Kidney glomerular epithelial cell (primary cell): Measurements from ENCODE around the gene SYT7.
"Not testable (repeated sequence)": the region's sequence is repeated elsewhere in the genome, so short reads cannot be mapped to it uniquely, and the experiment has no call there.

Source experiments
- DNase-seq: peaks from one replicate; lab custom pipeline; 2025; lab: John Stamatoyannopoulos, UW

The SYT7 gene

GRCh38 chr11:61496602-61497400 is 84.1 kb downstream of the SYT7 start:
- no peak for DNase-seq

- no peak for DNase-seq
These were observed 84.9 kb downstream of the SYT7 start for GRCh38 chr11:61495801-61496601.

GRCh38 chr11:61494381-61494961 is 86.4 kb downstream of the SYT7 start:
- no peak for DNase-seq

GRCh38 chr11:61491736-61492395 is 89.0 kb downstream of the SYT7 start:
- DNase-seq, result no peak

- DNase-seq, result no peak
These were observed 90.8 kb downstream of the SYT7 start for GRCh38 chr11:61489833-61490721.

GRCh38 chr11:61488651-61489291 is 92.1 kb downstream of the SYT7 start:
- DNase-seq, result no peak

- no peak for DNase-seq
These were observed 93.4 kb downstream of the SYT7 start for GRCh38 chr11:61487342-61488025.

GRCh38 chr11:61486779-61487178 is 94.1 kb downstream of the SYT7 start:
- no peak for DNase-seq

GRCh38 chr11:61486011-61486620 is 94.8 kb downstream of the SYT7 start:
- DNase-seq, result no peak

- no peak for DNase-seq
These were observed 95.8 kb downstream of the SYT7 start for GRCh38 chr11:61485080-61485479.

GRCh38 chr11:61484541-61484940 is 96.3 kb downstream of the SYT7 start:
- DNase-seq, result no peak

- no peak for DNase-seq
These were observed 98.4 kb downstream of the SYT7 start for GRCh38 chr11:61482513-61482912.

- no peak for DNase-seq
These were observed 99.1 kb downstream of the SYT7 start for GRCh38 chr11:61481806-61482205.

GRCh38 chr11:61480994-61481335 is 99.9 kb downstream of the SYT7 start:
- DNase-seq, result no peak

GRCh38 chr11:61480261-61480993 is 100.4 kb downstream of the SYT7 start:
- DNase-seq, result no peak

GRCh38 chr11:61479360-61480058 is 101.4 kb downstream of the SYT7 start:
- not testable (repeated sequence) for DNase-seq

- DNase-seq, result no peak
These were observed 103.1 kb downstream of the SYT7 start for GRCh38 chr11:61477727-61478148.

GRCh38 chr11:61477126-61477525 is 103.8 kb downstream of the SYT7 start:
- no peak for DNase-seq

- no peak for DNase-seq
These were observed 104.5 kb downstream of the SYT7 start for GRCh38 chr11:61476371-61476770.
